Ishikawa (cell line): ENCODE data around the gene RASA1.

Experiments
- CEBPB ChIP-seq: IDR thresholded peaks from 2 replicates; pipeline ENCODE4 v1.6.1; 2012
- CREB1 ChIP-seq: IDR thresholded peaks from 2 replicates; pipeline ENCODE4 v1.6.1; 2012; ENCODE audit warnings: low read depth
- EGR1 ChIP-seq: IDR thresholded peaks from 2 replicates; pipeline ENCODE4 v1.6.1; 2012
- EP300 ChIP-seq: IDR thresholded peaks from 2 replicates; pipeline ENCODE4 v1.6.1; 2012; ENCODE audit warnings: borderline replicate concordance
- FOXM1 ChIP-seq: IDR thresholded peaks from 2 replicates; pipeline ENCODE4 v1.6.1; 2012; ENCODE audit warnings: low read depth, borderline replicate concordance
- NFIC ChIP-seq: IDR thresholded peaks from 2 replicates; pipeline ENCODE4 v1.6.1; 2012
- RAD21 ChIP-seq: IDR thresholded peaks from 2 replicates; pipeline ENCODE4 v1.6.1; 2012; ENCODE audit warnings: low read depth
- REST ChIP-seq: IDR thresholded peaks from 2 replicates; pipeline ENCODE4 v1.6.1; 2012; ENCODE audit warnings: low read depth, mild to moderate bottlenecking
- TAF1 ChIP-seq: IDR thresholded peaks from 2 replicates; pipeline ENCODE4 v1.6.1; 2012; ENCODE audit warnings: low read depth, mild to moderate bottlenecking
- TCF12 ChIP-seq: IDR thresholded peaks from 2 replicates; pipeline ENCODE4 v1.6.1; 2012; ENCODE audit warnings: low read depth
- TEAD4 ChIP-seq: IDR thresholded peaks from 2 replicates; pipeline ENCODE4 v1.6.1; 2012
- USF1 ChIP-seq: IDR thresholded peaks from 2 replicates; pipeline ENCODE4 v1.6.1; 2012
- YY1 ChIP-seq: IDR thresholded peaks from 2 replicates; pipeline ENCODE4 v1.6.1; 2012; ENCODE audit warnings: low read depth
- TF ChIP-seq, protein P1 (sequence below): IDR thresholded peaks from 2 replicates; pipeline ENCODE4 v1.6.1; 2012

- TF ChIP-seq EGR1 (no peak), TAF1 (no peak), EP300 (no peak), YY1 (no peak), TCF12 (no peak), RAD21 (no peak), TEAD4 (no peak), USF1 (no peak), REST (no peak), CEBPB (no peak), NFIC (no peak), FOXM1 (no peak), CREB1 (no peak)
- TF ChIP-seq, protein P1, sequence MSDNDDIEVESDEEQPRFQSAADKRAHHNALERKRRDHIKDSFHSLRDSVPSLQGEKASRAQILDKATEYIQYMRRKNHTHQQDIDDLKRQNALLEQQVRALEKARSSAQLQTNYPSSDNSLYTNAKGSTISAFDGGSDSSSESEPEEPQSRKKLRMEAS, result no peak
Observed at GRCh38 chr5:87258507-87258906, 9.2 kb upstream of the RASA1 start.
